Inferior parietal cortex (tissue), 1 donor: ENCODE results near the gene SLC44A4.
"Not testable (repeated sequence)": the region's sequence is repeated elsewhere in the genome, so short reads cannot be mapped to it uniquely, and the experiment has no call there.

ENCODE experiments used
- DNase-seq: peaks from one replicate; pipeline ENCODE4 v3.0.0-alpha.2; 2016; ENCODE audit errors: extremely low spot score

Gene SLC44A4

DNA sequence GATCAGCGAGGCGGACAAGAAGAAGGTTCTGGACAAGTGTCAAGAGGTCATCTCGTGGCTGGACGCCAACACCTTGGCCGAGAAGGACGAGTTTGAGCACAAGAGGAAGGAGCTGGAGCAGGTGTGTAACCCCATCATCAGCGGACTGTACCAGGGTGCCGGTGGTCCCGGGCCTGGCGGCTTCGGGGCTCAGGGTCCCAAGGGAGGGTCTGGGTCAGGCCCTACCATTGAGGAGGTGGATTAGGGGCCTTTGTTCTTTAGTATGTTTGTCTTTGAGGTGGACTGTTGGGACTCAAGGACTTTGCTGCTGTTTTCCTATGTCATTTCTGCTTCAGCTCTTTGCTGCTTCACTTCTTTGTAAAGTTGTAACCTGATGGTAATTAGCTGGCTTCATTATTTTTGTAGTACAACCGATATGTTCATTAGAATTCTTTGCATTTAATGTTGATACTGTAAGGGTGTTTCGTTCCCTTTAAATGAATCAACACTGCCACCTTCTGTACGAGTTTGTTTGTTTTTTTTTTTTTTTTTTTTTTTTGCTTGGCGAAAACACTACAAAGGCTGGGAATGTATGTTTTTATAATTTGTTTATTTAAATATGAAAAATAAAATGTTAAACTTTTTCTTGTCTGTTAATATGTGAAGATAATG lies 49.0 kb downstream of the SLC44A4 start:
- peak; percentile 84 for DNase-seq

DNA sequence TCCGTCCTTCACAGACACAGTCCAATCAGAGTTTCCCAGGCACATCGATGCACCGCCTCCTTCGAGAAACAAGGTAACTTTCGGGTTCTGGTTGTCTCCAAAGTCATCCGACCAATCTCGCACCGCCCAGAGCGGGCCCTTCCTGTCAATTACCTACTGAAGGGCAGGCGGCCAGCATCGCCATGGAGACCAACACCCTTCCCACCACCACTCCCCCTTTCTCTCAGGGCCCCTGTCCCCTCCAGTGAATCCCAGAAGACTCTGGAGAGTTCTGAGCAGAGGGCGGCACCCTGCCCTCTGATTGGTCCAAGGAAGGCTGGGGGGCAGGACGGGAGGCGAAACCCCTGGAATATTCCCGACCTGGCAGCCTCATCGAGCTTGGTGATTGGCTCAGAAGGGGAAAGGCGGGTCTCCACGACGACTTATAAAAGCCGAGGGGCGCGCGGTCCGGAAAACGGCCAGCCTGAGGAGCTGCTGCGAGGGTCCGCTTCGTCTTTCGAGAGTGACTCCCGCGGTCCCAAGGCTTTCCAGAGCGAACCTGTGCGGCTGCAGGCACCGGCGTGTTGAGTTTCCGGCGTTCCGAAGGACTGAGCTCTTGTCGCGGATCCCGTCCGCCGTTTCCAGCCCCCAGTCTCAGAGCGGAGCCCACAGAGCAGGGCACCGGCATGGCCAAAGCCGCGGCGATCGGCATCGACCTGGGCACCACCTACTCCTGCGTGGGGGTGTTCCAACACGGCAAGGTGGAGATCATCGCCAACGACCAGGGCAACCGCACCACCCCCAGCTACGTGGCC lies 51.3 kb downstream of the SLC44A4 start, which contains the start of gene HSPA1B:
Gene HSPA1B (plus strand): TSS at position 453 of the 794 bp plus-strand sequence. CDS start 213 bp downstream, at position 666.
- peak; percentile 100 for DNase-seq

DNA sequence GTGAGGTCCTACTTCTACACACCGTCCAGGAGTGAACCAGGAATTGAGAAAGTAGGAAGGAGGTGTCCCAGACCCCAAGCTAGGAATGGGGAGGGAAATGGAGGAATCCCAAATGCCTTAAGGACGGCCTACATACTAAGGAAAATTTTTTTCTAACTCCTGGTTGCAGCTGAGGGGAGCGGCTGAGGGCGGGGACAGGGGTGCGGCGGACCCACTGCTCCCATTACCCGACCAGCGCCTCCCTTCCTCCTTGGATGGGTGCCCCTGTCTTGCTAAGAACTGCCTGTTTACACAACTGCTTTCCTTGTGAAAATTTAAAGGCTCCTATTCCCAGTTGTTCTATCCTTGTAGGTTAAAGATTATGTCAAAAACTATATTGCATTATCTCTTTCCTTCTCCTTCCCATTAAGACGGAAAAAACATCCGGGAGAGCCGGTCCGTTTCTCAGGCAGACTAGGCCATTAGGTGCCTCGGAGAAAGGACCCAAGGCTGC lies 52.0 kb downstream of the SLC44A4 start:
- no peak for DNase-seq

DNA sequence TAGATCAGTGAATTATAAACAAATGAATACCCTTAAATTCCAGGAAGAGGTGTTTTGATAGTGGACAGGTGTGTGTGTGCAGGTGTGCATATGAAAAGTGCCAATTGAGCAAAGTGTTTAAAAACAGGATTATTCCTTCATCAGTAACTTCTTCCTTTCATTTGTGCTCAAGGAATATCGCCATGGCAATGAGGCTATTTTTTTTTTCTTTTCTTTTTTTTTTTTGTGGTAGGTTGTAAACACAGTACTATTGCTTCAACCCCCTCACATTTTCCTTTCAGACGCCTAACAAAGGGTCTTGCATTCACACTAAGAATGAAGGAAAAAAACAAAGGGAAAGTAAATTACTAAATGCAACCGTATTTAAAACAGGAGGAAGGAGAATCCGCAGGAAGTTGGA lies 53.2 kb downstream of the SLC44A4 start:
- no peak for DNase-seq

DNA sequence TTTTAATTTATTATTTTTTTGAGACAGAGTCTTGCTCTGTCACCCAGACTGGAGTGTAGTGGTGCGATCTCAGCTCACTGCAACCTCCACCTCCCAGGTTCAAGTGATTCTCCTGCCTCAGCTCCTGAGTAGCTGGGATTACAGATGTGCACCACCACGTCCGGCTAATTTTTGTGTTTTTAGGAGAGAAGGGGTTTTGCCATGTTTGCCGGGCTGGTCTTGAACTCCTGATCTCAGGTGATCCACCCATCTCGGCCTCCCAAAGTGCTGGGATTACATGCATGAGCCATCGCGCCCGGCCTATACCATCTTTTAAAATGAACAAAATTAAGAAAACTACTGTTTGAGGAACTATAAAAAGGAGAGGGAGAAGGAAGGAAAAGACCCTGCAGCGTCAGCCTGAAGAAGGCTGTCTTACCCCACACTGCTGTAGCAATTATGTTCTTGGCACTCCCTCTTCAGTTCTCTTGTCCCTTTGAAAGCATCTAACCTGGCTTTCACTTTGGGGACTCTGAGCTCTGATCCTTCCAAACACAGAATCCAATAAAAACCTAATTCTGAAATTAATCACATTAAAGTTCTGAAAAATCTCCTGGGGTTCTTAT lies 55.1 kb downstream of the SLC44A4 start:
- peak; percentile 8 for DNase-seq

DNA sequence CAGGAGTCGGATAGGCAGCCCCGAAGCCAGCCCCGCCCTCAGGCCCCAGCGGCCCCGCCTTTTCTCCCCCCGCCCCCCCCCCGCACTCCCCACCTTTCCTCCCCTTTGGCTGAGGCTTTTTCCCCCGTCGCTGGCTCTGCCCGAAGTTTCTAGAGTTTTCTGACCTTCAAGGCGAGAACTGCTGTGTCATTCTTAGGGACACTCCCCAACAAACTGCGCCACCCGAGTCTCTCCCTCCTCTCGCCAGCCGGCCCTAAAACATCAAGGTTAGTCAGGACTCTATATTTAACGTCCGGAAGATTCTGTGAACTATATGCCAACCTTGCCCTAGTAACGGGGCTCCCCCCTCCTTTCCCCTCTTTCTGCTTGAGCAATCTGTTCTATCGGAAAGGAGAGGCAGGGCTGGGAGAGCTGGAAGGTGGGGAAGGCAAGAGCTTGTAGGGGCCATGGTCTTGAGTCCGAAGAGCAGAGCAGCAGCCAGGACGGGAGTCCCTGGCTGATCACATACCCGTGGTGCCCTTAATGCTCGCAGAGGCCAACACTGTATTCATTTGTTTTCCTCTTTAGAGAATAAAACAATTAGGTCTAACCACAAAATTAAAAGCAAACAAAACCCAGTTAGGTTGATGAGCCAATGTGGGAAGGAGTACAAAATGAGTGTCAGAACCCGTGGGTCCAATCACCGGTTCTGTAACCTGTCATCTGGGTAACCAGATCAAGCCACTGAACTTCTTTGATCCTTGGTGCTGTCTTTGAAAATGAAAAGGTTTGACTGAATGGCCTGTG lies 56.6 kb downstream of the SLC44A4 start:
- DNase-seq, result peak; percentile 91

DNA sequence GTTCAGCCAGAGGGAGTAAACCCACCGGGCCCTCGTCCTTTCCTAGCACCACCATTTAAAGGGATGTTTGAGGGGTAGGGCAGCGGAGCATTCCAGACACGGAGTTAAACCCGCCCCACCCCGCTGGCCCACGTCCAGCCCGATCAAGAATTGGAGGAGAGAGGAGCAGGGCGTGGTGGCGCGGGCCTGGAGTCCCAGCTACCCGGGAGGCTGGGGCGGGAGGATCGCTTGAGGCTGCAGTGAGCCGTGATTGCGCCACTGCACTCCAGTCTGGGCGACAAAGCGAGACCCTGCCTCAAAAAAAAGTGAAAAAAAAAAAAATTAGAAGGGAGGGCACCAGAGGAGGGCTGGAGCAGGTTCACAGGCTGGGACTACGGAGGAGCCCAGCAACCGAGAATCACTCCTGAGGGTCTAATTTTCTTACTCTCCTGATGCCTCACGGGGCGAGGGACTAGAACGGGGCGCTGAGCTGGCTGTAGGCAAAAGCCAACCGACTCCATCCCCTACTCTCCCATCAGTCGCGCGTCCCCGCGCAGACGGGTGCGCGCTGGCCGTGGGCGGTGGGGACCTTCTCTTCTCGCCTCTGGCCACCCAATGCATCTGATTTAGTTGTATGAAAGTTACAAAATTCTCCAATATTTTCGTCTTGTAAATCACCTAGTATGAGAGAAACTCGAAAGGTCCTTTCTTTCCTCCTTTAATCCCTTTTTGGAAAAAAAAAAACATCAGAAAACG lies 57.3 kb downstream of the SLC44A4 start:
- DNase-seq, result peak; percentile 87

DNA sequence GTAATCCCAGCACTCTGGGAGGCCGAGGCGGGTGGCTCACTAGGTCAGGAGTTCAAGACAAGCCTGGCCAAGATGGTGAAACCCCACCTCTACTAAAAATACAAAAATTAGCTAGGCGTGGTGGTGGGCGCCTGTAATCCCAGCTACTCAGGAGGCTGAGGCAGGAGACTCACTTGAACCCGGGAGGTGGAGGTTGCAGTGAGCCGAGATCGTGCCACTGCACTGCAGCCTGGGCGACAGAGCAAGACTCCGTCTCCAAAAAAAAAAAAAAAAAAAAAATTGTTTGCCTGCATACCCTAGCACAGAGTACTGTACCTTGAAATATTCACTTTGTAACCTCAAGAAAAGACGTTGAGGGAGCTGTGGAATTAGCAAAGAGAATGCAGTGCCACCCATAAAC lies 58.4 kb downstream of the SLC44A4 start:
- DNase-seq, result not testable (repeated sequence)

DNA sequence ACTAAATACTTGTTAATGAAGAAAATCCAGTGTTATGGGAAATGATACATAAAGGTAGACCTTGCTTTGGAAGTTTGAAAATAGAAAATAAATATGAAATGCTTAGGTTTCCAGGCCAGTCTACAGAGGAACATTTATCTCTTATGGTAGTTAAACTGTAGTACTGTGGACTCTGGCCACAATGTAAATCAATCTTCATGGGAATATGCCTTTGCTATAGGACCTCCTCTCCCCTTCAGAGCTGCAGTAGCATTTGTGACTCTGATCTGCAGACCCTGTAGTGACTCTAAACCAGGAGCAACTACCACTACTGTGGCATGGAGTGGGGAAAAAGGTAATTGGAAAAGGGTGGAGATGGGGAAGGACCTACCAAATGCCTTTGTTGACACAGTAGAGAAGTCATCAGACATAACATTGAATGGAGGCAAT lies 58.9 kb downstream of the SLC44A4 start:
- no peak for DNase-seq

DNA sequence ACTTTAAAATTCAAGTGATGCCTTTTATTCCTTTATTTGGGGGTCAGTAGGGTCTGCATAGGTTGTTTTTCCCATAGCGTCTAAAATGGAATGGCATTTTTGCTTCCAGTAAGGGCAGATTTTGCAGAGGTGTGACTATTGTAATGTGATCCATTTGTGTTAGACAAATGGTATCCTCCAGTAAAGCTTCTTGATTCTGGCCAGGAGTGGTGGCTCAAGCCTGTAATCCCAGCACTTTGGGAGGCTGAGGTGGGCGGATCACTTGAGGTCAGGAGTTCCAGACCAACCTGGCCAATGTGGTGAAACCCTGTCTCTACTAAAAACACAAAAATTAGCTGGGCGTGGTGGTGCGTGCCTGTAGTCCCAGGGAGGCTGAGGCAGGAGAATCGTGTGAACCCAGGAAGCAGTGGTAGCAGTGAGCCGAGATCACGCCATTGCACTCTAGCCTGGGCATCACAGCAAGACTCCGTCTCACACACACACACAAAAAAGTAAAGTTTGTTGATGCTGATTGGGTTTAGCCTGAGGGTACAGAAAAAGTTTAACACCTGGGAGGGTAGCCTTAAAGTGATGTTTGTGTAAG lies 60.8 kb downstream of the SLC44A4 start:
- peak; percentile 55 for DNase-seq

DNA sequence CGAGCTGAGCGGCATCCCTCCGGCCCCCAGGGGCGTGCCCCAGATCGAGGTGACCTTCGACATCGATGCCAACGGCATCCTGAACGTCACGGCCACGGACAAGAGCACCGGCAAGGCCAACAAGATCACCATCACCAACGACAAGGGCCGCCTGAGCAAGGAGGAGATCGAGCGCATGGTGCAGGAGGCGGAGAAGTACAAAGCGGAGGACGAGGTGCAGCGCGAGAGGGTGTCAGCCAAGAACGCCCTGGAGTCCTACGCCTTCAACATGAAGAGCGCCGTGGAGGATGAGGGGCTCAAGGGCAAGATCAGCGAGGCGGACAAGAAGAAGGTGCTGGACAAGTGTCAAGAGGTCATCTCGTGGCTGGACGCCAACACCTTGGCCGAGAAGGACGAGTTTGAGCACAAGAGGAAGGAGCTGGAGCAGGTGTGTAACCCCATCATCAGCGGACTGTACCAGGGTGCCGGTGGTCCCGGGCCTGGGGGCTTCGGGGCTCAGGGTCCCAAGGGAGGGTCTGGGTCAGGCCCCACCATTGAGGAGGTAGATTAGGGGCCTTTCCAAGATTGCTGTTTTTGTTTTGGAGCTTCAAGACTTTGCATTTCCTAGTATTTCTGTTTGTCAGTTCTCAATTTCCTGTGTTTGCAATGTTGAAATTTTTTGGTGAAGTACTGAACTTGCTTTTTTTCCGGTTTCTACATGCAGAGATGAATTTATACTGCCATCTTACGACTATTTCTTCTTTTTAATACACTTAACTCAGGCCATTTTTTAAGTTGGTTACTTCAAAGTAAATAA lies 61.5 kb downstream of the SLC44A4 start:
- DNase-seq, result not testable (repeated sequence)

DNA sequence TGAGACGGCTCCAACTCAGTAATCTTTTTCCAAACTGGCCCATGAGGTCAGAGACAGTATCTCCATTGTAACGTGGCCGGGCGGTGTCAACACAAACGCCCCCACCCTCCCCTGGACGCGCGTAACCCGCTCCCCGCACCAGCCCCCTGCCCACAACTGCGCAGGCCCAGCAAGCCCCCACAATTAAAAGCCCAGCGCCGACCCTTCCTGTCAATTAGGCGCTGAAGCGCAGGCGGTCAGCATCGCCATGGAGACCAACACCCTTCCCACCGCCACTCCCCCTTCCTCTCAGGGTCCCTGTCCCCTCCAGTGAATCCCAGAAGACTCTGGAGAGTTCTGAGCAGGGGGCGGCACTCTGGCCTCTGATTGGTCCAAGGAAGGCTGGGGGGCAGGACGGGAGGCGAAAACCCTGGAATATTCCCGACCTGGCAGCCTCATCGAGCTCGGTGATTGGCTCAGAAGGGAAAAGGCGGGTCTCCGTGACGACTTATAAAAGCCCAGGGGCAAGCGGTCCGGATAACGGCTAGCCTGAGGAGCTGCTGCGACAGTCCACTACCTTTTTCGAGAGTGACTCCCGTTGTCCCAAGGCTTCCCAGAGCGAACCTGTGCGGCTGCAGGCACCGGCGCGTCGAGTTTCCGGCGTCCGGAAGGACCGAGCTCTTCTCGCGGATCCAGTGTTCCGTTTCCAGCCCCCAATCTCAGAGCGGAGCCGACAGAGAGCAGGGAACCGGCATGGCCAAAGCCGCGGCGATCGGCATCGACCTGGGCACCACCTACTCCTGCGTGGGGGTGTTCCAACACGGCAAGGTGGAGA lies 63.6 kb downstream of the SLC44A4 start, which contains the start of the genes HSPA1A and HSPA1L:
Gene HSPA1A (plus strand): TSS at position 519 of the 814 bp plus-strand sequence. CDS start 214 bp downstream, at position 733.
Gene HSPA1L (minus strand): TSS at position 259 of the 814 bp plus-strand sequence. CDS start 3,311 bp downstream, outside the sequence.
- peak; percentile 99 for DNase-seq

DNA sequence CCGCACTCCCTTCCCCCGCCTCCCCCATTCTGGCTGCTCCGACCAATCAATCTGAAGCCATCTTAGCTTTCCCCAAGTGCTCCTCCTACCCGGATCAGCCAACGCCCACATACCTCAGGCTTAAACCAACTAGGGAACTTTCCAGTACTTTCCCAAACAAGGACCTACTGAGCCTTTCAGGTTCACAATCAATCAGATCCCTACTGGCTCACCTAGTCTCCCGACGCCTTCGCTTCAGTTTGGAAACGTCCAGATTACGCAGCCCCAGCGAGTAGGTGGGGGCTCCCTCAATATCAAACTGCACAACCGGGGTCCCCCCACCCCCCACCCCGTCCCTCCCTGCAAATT lies 64.1 kb downstream of the SLC44A4 start:
- peak; percentile 94 for DNase-seq

DNA sequence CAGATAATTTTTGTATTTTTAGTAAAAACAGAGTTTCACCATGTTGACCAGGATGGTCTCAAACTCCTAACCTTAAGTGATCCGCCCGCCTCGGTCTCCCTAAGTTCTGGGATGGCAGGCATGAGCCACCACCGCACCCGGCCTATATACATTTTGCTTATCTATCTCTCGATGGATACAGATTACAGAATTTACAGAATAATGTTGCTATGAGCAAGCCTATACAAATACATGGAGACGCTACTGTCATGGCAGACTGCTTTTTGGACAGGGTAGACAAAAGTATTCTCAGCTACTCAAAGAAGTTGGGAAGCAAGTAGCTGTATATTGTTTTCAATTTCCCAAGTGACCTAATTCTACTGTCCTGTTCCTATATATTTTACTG lies 65.3 kb downstream of the SLC44A4 start:
- DNase-seq, result peak; percentile 12
